VCaP (cell line): ENCODE data around the gene RBMS1.
A peak's percentile ranks its signal among the peaks of the same experiment; 100 is the strongest.

Experiments
- H3K27ac ChIP-seq: fragments of 450-650 bp; 2 replicates; pipeline ENCODE4 v1.5.1; 2017
- TF ChIP-seq, protein P1 (sequence below): fragments of 450-650 bp; conservative IDR thresholded peaks from 2 replicates; pipeline ENCODE4 v1.5.1; 2017; ENCODE audit warnings: mild to moderate bottlenecking, moderate library complexity

Gene RBMS1

DNA sequence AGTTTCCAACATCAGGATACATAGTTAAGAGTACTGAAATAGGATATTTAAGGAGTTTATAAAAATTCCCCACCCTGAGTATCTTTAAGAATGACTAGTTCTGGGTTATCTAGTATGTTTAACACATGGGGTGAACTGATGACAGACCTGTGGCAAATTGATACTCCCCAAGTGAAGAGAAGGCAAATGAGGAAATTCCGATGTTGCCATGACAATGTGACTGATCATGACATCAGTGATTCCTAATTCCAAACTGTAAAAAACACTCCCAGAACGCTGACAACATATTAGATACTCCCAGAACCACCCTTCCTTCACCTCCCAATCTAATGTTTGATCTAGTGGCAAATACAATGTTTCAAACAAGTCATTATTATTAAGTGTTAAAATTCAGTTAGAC, 77.6 kb downstream of the RBMS1 start:
- TF ChIP-seq, protein P1, sequence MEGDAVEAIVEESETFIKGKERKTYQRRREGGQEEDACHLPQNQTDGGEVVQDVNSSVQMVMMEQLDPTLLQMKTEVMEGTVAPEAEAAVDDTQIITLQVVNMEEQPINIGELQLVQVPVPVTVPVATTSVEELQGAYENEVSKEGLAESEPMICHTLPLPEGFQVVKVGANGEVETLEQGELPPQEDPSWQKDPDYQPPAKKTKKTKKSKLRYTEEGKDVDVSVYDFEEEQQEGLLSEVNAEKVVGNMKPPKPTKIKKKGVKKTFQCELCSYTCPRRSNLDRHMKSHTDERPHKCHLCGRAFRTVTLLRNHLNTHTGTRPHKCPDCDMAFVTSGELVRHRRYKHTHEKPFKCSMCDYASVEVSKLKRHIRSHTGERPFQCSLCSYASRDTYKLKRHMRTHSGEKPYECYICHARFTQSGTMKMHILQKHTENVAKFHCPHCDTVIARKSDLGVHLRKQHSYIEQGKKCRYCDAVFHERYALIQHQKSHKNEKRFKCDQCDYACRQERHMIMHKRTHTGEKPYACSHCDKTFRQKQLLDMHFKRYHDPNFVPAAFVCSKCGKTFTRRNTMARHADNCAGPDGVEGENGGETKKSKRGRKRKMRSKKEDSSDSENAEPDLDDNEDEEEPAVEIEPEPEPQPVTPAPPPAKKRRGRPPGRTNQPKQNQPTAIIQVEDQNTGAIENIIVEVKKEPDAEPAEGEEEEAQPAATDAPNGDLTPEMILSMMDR = no peak
- no peak overlapping the region for H3K27ac ChIP-seq

DNA sequence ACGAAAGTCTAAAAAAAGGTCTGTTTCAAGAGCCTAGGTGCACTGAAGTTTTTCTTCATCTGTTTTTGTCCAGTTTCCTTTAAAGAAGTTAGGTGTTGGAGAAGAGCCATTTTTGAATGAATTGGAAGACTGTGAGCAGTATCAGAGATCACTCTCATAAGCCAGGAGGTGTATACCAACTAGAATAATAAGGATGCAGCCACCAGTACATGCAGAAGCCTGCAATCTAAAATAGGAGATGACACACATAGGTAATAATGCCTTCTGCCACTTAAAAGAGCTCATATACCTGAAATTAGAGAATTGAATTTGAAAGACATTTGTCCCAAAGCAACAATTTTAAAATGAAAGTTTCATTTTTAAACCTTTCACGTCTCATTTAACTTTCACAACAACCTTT, 81.7 kb downstream of the RBMS1 start:
- TF ChIP-seq, protein P1 = no peak
- H3K27ac ChIP-seq = no peak overlapping the region

DNA sequence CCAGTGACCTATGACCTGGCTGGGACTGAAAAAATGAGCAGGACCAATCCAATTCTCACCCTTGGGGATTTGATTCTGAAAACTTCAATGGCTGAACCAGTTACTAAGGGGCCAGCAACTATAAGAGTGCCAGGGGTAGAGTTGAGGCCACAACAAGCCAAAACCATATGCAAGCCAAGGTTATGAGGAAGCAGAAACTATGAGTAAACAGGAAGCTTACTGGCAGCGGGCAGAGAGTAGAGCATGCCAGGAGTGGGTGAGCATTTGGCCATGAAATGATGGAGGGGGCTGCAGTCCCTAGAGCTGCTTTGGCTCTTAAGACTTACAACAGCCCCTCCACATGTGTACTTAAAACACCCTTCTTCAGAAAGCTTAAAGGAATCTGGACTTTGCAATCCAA, 82.4 kb downstream of the RBMS1 start:
- no peak overlapping the region for H3K27ac ChIP-seq
- TF ChIP-seq, protein P1 = no peak

DNA sequence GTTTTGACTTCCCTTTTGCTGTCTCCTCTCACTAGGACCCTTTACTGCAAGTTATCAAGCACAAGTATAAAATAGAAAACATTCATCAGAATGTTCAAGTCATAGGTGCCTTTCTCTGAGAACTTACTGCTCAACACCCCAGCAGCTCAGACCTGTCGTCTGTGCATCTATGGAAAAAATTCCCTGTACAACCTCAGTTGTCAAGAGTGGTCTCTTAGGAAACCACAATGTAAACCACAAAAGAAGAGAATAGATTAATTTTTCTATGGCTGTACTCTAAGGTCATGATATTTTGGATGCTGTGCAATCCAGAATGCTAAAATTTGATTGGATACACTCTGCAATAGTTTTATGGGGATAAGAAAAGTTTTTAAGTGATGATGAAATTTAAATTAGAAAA, 84.1 kb downstream of the RBMS1 start:
- H3K27ac ChIP-seq = no peak overlapping the region
- TF ChIP-seq, protein P1 = no peak

DNA sequence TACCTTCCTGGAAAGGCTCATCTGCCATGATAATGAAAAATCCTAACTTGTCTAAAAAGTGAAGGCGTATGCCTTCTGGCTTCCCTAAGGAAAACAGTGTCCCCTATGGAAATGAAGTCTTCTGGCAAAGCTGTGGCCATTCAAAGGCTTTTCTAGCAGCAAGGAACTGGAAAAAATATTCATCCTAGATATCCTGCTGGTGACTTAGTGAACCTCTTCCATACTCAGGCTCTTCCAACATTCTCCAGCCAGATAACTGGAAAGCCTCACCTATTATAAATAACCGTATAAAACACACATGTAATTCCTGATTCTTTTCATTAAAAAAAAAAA, 84.7 kb downstream of the RBMS1 start:
- no peak overlapping the region for H3K27ac ChIP-seq
- TF ChIP-seq, protein P1 = no peak

DNA sequence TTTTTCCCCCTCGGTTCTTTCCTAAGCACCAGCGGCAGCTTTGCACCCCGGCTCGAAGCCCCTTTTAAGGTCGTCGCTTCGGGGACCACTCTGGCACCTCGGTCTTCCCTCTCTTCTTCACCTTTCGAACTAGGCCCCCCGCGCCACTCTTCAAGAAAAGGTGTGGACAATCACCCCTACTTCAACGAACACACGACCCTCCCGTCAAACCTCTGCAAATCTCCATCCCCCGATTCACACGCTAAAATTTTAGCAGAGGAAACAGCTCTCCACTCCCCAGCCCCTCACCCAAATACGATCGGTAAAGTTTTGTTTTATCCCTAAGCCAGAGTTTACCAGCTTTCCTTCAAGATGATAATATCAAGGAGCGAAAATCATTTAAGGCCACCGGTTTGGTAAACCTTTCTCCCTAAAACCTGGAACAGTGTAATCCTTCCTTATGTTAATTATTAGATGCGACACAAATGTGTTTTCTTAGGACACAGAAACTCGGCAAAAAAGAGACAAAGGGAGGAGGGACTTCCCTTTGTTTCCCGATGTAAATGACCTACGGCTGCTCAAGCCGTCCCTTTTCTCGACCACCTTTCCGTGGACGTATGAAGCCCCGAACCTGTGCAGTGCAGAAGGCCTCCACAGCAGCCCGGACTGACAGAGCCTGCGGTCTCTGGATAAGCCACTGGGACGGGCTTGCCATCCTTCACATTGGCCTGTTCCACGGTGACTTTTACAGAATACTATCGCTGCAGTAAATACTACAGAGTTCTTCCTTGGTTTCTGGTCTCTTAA, 85.2 kb downstream of the RBMS1 start:
- H3K27ac ChIP-seq = peak overlapping the region; percentile 62; the same call in 1 of the 2 replicates
- TF ChIP-seq, protein P1 = no peak

DNA sequence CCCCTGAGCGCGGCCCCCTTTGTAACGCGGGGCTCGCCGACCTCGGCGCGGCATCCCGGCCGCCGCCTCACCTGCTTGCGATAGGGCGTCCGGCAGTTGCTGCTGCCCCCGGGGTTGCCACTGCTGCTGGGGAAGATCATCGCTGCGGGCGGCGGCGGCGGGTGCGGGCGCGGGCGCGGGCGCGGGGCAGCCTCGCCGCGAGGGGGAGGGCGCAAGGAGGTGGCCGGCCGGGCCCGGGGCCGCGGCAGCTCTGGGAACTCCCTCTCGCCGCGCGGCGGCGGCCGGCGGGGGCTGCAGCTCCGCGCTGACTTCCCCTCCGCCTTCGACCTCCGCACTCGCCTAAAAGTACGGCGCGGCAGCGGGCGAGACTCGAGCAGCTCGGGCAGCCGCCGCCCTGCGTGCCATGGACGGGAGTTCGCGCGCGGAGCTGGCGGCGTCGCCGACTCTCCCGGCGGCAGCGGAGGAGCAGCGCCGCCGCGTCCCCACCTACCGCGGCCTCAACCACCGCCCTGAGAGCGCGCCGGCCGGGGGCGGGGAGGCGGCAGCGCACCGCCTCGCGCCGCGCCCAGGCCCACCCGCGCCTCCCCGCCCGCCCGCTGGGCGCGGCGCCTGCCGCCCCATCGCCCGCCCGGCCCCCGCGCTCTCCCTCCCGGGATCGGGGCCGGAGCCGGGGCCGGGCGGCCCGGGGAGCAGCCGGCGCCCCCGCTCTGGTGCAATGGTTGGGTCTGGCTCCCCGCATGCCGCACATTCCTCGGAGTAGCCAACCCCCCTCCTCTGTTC, 86.0 kb downstream of the RBMS1 start:
- TF ChIP-seq, protein P1 = peak; percentile 29
- H3K27ac ChIP-seq = peak overlapping the region; percentile 62
